ENCODE data around the gene AJAP1.

DNA sequence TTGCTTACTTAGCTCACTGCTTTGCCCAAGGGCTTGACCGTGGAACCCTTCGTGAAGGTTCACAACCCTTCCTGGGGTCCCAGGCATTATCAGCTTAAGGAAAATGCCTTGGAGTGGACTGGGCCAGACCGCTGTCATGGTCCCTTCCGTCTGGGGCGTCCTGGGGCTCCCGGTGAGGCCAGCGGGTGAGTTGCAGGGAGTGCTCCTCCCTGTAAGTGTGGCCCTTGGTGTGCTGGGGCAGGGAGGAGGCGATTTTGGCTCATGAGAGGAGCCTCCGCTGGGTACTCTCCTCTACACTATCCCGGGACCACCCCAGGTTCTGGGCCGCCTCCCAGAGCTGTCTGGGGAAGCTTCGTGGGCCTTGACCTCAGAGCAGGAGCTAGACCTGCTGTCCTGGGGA lies 48.1 kb downstream of the AJAP1 start:
- TF ChIP-seq SUZ12 (IDR thresholded peaks at IDR 0.05; ENCODE audit: low read length) (no peak), GTF2F1 (IDR thresholded peaks at IDR 0.05; ENCODE audit: borderline replicate concordance, low read depth, low read length) (no peak), POLR2A (IDR thresholded peaks at IDR 0.05; ENCODE audit: control extremely low read depth in 1 of 2, low read depth in 2 of 2, low read length in 2 of 2) (no peak), SP2 (IDR thresholded peaks at IDR 0.05; ENCODE audit: low read length) (no peak), YY1 (IDR thresholded peaks at IDR 0.05; ENCODE audit: low read depth, low read length) (no peak), POLR2AphosphoS5 (IDR thresholded peaks at IDR 0.05; ENCODE audit: low read depth, low read length) (no peak), RBBP5 (IDR thresholded peaks at IDR 0.05; ENCODE audit: borderline replicate concordance, low read depth, low read length) (no peak), TEAD4 (IDR thresholded peaks at IDR 0.05; ENCODE audit: low read depth, low read length) (no peak), MAFK (IDR thresholded peaks at IDR 0.05; ENCODE audit: low read depth, low read length) (no peak), RAD21 (IDR thresholded peaks at IDR 0.05 in 1 of 2, conservative IDR thresholded peaks at IDR 0.05 in 1 of 2; ENCODE audit: low read depth in 2 of 2, low read length in 2 of 2) (no peak), NRF1 (IDR thresholded peaks at IDR 0.05; ENCODE audit: low read depth, low read length) (no peak)
- TF ChIP-seq, protein P1, sequence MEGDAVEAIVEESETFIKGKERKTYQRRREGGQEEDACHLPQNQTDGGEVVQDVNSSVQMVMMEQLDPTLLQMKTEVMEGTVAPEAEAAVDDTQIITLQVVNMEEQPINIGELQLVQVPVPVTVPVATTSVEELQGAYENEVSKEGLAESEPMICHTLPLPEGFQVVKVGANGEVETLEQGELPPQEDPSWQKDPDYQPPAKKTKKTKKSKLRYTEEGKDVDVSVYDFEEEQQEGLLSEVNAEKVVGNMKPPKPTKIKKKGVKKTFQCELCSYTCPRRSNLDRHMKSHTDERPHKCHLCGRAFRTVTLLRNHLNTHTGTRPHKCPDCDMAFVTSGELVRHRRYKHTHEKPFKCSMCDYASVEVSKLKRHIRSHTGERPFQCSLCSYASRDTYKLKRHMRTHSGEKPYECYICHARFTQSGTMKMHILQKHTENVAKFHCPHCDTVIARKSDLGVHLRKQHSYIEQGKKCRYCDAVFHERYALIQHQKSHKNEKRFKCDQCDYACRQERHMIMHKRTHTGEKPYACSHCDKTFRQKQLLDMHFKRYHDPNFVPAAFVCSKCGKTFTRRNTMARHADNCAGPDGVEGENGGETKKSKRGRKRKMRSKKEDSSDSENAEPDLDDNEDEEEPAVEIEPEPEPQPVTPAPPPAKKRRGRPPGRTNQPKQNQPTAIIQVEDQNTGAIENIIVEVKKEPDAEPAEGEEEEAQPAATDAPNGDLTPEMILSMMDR (IDR thresholded peaks at IDR 0.05; ENCODE audit: control extremely low read depth in 1 of 3, insufficient read depth in 1 of 3, low read depth in 1 of 3, low read length in 3 of 3), result no peak

Measured in H1 (cell line).